NB4 (cell line): Measurements from ENCODE around the gene C9orf85.

Source experiments
- DNase-seq: peaks from one replicate; pipeline ENCODE4 v3.0.0; 2010; ENCODE audit warnings: low read depth
- H3K4me3 ChIP-seq: one replicate; pipeline ENCODE4 v1.5.1; 2011; ENCODE audit warnings: mild to moderate bottlenecking, low read depth, low read length, moderate library complexity
- CTCF ChIP-seq: IDR thresholded peaks from one replicate; pipeline ENCODE4 v1.5.1; 2012; ENCODE audit warnings: low read depth, low read length
- MAX ChIP-seq: IDR thresholded peaks from 2 replicates; pipeline ENCODE4 v1.6.1; 2011; ENCODE audit warnings: low read depth, low read length
- MYC ChIP-seq: IDR thresholded peaks from 2 replicates; pipeline ENCODE4 v1.6.1; 2011; ENCODE audit warnings: low read depth, low read length
- POLR2A ChIP-seq: IDR thresholded peaks from 2 replicates; pipeline ENCODE4 v1.6.1; 2011; ENCODE audit warnings: mild to moderate bottlenecking; ENCODE audit not compliant: insufficient read length; ENCODE audit errors: extremely low read depth

C9orf85 gene

GRCh38 chr9:71878327-71879274 lies 32.8 kb upstream of the C9orf85 start:
- no peak for TF ChIP-seq MAX
- TF ChIP-seq CTCF: no peak
- TF ChIP-seq MYC: no peak
- TF ChIP-seq POLR2A: no peak
- H3K4me3 ChIP-seq: no peak overlapping the region
- DNase-seq: no peak

DNA sequence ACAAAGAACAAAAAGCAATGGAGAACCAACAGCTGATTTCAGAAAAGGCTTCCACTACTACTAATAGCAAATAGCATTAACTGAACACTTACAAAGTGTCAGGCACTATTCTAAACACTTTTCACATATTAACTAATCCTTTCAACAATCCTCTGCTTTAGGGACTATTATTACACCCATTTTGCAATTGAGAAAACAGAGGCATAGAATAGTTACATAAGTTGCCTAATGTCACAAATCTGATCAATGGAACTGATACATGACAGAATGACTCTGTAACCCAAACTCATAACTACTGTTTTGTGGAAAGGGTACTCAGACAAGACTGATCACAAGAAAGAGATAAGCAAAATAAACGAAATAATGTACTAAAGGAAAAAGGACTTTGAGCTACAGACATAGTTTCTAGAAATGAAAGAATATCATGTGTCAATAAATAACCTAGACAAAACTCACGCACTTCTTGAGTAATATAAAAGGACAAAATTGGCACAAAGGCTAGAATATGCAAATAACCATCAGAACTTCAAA lies 31.7 kb upstream of the C9orf85 start:
- TF ChIP-seq POLR2A (no peak), MAX (no peak), CTCF (no peak), MYC (no peak)
- no peak overlapping the region for H3K4me3 ChIP-seq
- DNase-seq: no peak

DNA sequence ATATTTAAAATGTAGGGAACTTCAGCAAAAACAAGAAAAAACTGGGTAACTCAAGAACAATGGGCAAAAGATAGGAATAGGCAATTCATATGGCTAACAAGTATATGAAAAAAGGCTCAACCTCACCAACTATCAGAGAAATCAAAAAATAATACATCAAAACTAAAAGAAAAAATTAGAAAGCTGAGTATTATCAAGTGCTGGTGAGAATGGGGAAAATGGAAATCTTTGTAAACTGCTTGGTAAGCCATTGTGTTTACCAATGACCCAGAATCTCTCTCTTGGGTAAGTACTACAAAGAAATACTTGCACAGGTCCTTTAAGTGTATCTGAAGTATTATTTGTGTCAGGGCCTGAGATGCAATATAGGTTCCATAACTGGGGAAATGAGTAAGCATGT lies 27.4 kb upstream of the C9orf85 start:
- no peak overlapping the region for H3K4me3 ChIP-seq
- TF ChIP-seq MYC: no peak
- TF ChIP-seq POLR2A: no peak
- no peak for TF ChIP-seq CTCF
- TF ChIP-seq MAX: no peak

DNA sequence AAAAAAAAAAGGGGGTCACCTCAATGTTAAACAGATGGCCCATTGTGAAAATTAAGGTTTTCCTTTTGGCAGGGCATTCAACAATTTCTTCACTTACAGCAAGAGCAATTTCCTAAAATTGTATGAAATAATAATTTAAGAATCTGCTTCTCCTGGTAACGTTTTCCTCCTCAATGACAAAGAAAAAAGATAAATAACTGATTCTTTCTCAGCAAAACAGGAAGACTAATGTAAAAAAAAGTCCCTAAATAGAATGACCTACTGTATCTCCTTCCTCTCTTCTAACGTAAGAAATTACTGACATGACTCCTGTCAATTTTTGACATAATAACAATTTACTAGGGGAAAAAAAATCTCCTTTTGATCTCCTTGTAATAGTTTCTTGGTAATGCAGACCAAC lies 26.0 kb upstream of the C9orf85 start:
- TF ChIP-seq CTCF: no peak
- no peak for TF ChIP-seq POLR2A
- no peak for TF ChIP-seq MAX
- no peak for TF ChIP-seq MYC
- DNase-seq: no peak

More for the DNA sequence above, 27.4 kb upstream of the C9orf85 start:
- no peak for DNase-seq

GRCh38 chr9:71886015-71886414 lies 25.4 kb upstream of the C9orf85 start:
- no peak for TF ChIP-seq MYC
- no peak for TF ChIP-seq MAX
- TF ChIP-seq CTCF: no peak
- TF ChIP-seq POLR2A: no peak
- no peak overlapping the region for H3K4me3 ChIP-seq
- no peak for DNase-seq

More for the DNA sequence above, 26.0 kb upstream of the C9orf85 start:
- no peak overlapping the region for H3K4me3 ChIP-seq
